Measurements from ENCODE around the gene COL19A1.

Gene COL19A1

DNA sequence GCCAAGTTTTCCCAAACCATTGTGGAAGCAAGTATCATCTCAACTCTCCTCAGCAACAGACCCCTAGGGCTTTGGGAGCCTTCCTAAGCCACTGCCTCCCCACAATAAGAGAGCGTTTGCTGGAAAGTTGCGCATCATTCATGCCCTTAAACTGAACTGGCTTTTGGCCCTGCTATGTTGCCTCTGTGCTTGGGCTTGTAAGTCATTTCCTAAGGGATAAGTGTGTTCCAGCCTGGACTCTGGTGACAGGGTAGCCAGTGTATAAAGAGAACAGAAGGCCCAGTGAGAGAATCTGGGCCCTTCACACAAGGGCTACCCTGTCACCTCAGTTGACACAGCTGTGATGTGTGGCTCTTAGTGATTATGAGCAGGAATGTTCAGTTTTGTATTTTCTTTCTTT, 358.7 kb downstream of the COL19A1 start:
- no peak for DNase-seq (ENCODE audit: low spot score)

DNA sequence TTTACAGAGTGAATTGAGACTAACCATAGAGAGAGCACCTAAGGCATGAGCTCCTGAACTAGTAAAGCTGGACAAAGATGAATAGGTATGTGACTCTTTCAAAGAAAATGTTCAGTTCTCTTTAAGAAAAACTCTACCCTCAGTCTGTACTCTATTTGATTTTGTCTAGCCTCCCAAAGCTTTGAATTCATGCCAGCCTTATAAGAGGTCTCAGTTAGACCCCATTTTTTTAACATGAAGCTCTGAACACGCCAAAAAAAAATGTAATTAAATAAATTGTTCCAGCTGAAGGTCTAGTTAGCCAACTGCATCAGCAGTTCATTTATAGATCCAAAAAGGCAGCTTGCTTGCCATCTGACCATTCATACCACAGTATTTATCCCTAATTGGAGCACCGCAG, 365.0 kb downstream of the COL19A1 start:
- no peak for DNase-seq (ENCODE audit: low spot score)

DNA sequence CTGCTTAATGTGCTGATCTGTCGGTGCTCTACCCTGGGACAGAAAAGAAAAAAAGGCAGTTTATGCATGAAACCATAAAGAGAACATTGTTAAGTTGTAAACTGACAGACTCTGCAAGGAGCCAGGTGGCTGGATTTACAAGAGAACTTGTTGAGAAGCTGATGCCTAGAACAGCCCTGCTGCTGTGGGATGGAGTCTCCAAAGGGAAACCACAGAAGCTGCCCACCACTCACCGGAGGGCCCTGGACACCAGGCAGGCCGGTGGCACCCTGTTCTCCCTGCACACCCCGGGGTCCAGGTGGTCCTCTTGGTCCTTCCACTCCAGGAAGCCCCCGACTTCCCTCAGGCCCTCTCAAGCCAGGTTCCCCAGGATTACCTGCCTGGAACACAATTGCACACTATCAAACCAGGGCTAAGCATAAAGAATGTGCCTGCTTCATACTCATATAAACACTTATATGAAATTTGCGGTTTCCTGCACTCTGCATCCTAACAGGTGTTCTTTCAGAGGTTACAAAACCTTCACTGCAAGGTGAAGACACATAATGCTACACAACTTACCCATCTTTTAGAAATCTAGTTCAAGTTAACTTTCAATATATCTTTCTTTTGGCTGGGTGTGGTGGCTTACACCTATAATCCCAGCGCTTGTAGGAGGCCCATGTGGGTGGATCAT, 368.3 kb downstream of the COL19A1 start:
- no peak for DNase-seq (ENCODE audit: low spot score)

DNA sequence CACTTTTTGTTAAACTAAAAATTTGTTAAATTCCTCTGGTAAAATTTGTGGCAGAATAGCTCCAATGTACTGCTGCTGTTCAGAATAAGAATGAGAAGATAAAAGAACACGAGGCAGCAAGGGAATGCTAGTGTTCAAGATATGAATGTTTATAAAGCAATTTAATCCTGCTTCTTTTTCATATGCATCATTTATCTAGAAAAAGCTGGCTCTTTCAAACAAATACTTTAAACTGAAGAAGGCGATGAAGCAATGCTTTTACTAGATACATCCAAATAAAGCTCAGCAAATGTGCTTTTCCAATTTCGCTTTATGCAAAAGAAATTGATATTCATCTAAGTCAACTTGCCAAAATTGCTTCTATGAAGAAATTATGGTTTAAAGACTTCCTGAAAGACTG, 370.0 kb downstream of the COL19A1 start:
- DNase-seq (ENCODE audit: low spot score): no peak

GRCh38 chr6:70241031-70241430, 374.7 kb downstream of the COL19A1 start:
- no peak for DNase-seq (ENCODE audit: low spot score)

- no peak for DNase-seq (ENCODE audit: low spot score)
These were observed 375.6 kb downstream of the COL19A1 start for GRCh38 chr6:70241991-70242420.

GRCh38 chr6:70246118-70246517, 379.8 kb downstream of the COL19A1 start:
- DNase-seq (ENCODE audit: low spot score): no peak

- no peak for DNase-seq (ENCODE audit: low spot score)
These were observed 386.2 kb downstream of the COL19A1 start for GRCh38 chr6:70252604-70253003.

- no peak for DNase-seq (ENCODE audit: low spot score)
These were observed 387.6 kb downstream of the COL19A1 start for GRCh38 chr6:70253923-70254322.

DNA sequence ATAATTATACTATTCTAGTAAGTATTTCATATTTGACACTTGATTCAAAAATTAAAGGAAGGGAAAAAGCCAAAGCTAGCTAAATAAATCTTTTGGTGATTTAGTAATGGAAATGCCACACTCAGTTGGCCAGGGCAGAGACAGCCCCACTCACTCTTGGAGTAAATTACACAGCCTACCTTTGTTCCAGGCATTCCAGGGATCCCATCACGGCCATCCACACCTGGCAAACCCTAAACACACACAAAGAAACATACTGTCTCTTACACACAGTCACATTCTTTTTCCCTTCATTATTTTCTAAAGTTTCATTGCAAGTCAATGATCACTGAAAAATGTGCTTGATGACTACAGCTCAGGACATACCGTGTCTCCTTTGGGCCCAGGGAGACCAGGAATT, 388.4 kb downstream of the COL19A1 start:
- no peak for DNase-seq (ENCODE audit: low spot score)

DNA sequence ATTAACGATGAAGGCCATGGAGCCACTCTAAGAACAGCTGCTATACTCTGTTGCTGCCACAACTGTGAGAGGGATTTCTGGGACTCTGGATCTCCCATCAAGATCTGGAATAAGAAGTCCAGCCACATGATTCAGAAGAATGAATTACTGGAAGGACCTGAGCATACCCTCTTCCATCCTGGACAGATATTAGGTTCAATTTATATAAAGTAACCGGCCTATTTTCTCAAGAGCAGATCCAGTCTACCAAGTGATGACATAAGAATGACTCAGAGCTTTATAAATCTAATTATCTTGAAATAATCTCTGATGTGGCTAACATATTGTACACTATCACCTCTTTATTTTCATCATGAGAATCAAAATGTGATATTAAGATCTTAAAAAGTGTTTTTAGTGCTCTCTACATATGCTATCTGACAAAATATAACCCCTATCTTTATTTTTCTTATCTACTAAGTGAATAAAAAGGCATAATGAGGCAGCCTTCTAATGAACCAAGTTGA, 391.5 kb downstream of the COL19A1 start:
- DNase-seq (ENCODE audit: low spot score): no peak

DNA sequence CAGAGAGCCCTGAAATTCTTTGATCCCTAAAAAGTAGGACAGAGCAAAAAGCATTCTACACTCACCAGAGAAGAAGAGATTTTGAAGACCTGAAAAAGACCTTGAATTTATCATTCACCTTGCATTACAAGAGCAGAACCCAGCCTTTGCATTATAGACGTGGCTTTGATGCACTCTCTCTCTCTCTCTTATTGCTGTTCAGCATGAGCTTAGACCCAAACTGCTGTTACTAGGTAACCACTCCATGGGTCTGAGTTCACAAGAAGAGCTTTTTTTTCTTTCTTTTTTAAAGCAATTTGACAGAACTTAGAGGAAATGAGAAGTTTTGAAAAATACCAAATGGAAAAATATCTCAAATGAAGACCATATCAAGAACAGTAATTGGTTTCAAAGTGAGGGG, 392.1 kb downstream of the COL19A1 start:
- DNase-seq (ENCODE audit: low spot score): no peak

All from RKO (cell line).